DND-41 (cell line): ENCODE data around the gene MTG2.

Source experiments
- CTCF ChIP-seq: IDR thresholded peaks from 2 replicates; pipeline ENCODE4 v1.5.1; 2012; ENCODE audit warnings: borderline replicate concordance, low read length, moderate library complexity, mild to moderate bottlenecking; ENCODE audit not compliant: poor library complexity, severe bottlenecking; ENCODE audit errors: extremely low read depth
- EZH2 ChIP-seq: IDR thresholded peaks from 3 replicates; pipeline ENCODE4 v1.6.1; 2012; ENCODE audit warnings: borderline replicate concordance, low read depth, mild to moderate bottlenecking, moderate library complexity, low read length, inconsistent platforms; ENCODE audit not compliant: severe bottlenecking

GRCh38 chr20:62151225-62151624 is 31.6 kb upstream of the MTG2 start:
- TF ChIP-seq CTCF (no peak), EZH2 (no peak)
